Measurements from ENCODE around the gene ADARB2.
A peak's percentile ranks its signal among the peaks of the same experiment; 100 is the strongest.

Gene ADARB2

DNA sequence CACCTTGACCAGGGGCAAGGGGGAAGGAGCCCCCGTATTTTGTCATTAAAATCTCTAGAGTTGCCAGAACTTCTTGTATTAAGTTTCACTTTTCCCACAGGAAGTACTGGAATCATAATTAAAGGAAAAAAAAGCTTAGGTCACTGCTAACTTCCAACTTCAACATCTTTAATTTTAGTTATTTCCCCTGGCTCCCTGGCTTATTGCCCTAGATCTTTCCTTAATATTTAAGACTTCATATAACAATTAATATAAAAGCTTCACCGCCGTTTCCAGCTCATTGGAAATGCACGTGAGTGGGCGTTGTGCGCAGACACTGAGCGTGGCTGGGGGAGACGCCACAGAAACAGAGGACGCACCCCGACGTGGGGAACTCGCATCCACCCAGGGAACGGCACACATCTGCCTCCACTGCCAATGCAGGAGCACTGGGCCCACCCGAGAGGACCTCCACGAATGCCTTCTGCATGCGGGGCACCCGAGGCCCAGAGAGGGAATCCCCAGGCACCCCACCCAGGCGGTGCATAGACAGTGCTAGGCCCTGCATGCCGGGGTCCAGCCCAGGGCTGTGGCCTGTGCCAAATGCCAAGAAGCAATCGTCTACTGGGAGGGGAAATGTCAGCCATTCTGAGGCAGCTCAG lies 72.2 kb downstream of the ADARB2 start:
- ChIA-PET CTCF (no interaction called here), POLR2A (no interaction called here)
- TF ChIP-seq, protein P1, sequence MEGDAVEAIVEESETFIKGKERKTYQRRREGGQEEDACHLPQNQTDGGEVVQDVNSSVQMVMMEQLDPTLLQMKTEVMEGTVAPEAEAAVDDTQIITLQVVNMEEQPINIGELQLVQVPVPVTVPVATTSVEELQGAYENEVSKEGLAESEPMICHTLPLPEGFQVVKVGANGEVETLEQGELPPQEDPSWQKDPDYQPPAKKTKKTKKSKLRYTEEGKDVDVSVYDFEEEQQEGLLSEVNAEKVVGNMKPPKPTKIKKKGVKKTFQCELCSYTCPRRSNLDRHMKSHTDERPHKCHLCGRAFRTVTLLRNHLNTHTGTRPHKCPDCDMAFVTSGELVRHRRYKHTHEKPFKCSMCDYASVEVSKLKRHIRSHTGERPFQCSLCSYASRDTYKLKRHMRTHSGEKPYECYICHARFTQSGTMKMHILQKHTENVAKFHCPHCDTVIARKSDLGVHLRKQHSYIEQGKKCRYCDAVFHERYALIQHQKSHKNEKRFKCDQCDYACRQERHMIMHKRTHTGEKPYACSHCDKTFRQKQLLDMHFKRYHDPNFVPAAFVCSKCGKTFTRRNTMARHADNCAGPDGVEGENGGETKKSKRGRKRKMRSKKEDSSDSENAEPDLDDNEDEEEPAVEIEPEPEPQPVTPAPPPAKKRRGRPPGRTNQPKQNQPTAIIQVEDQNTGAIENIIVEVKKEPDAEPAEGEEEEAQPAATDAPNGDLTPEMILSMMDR (IDR thresholded peaks at IDR 0.05; ENCODE audit: control extremely low read depth, extremely low read depth, low read depth, missing control alignments), result no peak
- no peak for DNase-seq (ENCODE audit: extremely low spot score)

DNA sequence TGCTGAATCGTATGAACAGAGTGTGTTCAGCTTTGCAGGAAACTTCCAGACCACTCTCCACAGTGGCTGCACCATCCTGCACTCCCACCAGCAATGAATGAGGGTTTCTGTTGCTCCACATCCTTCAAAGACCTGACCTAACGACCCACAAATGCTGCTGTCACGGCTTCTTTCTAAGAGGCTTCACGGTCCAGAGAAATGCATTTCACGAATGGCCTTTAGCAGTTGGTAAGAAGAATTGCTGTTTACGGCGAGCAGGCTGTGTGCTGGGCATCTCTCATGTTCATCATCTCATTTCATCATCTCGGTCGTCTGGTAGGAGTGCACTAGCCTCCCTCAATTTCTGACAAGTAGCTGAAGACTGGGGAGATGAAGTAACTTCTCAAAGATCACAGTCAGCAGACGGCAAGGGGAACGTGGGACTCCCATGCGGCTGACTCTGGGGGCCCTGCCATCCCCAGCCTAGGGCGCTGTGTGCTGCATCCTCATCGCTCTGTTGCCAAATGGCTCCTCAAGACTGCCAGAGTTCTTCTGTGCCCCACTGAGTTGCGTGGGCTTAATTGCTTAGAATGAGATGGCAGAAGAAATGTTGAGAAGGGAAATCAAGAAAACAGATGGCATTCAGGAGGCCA lies 72.9 kb downstream of the ADARB2 start:
- ChIA-PET POLR2A (no interaction called here), CTCF (no interaction called here)
- DNase-seq (ENCODE audit: extremely low spot score), result no peak
- TF ChIP-seq, protein P1 (IDR thresholded peaks at IDR 0.05; ENCODE audit: control extremely low read depth, extremely low read depth, low read depth, missing control alignments), result no peak

DNA sequence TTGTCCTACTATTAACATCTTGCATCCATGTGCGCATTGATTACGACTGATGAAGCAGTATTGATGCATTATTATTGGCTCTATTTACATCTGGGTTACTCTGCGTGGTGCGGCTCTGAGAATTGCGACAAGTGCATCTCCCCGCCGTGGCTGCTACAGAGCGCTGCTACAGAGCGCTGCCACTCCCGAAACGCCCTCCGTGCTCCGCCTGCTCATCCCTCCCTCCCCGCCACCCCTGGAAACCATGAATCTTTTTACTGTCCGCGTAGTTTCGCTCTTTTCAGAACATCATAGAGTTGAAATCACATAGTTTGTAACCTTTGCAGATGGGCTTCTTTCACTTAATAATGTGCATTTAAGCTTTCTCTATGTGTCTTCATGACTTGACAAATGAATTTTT lies 74.1 kb downstream of the ADARB2 start:
- DNase-seq (ENCODE audit: extremely low spot score), result no peak
- TF ChIP-seq, protein P1 (IDR thresholded peaks at IDR 0.05; ENCODE audit: control extremely low read depth, extremely low read depth, low read depth, missing control alignments), result no peak
- POLR2A ChIA-PET, result no interaction called here
- CTCF ChIA-PET, result no interaction called here

DNA sequence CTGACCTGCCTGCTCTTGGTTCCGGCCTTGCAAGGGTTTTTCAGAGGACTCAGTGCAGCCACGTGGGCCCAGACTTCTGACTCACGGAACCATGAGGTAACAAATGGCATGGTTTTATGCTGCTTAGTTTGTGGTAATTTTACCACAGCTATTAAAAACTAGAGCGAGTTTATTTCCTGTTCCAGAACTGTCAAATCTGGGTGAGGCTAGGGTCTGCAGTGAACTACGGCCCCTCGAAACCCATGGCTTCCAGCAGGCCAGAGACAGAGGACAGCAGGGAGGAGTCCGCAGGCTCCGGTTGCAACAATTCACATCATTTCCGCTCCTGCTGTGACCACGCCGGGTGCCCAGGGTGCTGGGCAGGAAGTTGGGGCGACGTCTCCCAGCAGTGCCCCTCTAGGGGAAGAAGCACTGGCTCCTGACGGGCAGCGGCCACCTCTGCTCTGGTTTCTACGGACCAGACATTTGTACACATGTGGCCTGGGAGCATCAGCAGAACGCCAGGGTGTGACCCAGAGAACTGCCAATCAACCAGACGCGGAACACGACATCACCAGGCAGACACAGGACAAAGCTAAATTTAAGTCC lies 74.8 kb downstream of the ADARB2 start:
- ChIA-PET CTCF (no interaction called here), POLR2A (no interaction called here)
- no peak for DNase-seq (ENCODE audit: extremely low spot score)
- TF ChIP-seq, protein P1 (IDR thresholded peaks at IDR 0.05; ENCODE audit: control extremely low read depth, extremely low read depth, low read depth, missing control alignments), result no peak

DNA sequence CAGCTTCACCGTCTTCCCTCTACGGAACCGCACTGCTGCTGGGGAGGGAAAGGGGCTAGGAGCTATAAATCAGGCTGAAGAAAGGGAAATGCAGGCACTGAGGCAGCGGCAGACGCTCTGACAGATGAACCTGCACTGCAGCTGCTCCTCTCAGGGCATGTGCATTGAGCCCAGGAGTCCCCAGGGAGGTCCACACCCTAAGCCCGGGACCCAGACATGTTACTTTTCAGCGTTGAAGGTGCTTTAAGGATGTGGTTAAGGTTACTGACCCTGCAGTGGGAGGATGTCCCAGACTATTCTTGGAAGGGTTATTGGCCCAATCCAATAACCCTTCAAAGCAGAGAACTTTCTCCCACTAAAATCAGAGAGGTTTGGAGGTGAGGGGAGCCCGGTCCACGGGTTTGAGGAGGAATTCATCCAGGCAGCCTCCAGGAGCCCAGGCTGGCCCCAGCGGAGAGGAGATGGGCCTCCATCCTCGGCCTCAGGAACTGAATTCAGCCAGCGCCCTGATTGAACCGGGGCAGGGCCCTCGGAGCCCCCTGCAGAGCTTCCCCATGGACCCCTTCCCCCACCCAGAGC lies 75.4 kb downstream of the ADARB2 start:
- peak; percentile 46 for DNase-seq (ENCODE audit: extremely low spot score)
- ChIA-PET POLR2A (no interaction called here), CTCF (interaction anchor here (1.6 kb wide), 1 partner anchor 11 kb away, joined by 4 read pairs; no protein-coding TSS in a partner anchor)
- TF ChIP-seq, protein P1 (IDR thresholded peaks at IDR 0.05; ENCODE audit: control extremely low read depth, extremely low read depth, low read depth, missing control alignments), result no peak

DNA sequence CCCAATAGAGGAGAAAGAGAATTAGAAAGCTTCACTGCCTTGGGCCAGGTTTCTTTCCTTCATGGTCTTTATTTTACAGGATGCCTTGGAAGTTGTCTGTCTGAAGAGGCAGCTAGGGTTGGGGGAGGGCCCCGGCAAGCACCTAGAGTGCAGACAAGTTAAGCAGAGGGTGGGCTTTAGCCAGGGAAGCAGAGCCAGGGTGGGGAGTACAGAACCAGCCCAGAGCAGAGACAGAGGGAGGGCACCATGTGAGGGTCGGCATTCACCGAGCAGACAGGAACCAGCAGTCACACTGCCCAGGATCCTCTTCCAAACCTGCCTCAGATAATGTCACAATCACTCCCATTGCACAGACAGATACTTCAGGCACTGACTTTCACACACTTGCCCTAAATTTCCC lies 75.9 kb downstream of the ADARB2 start:
- DNase-seq (ENCODE audit: extremely low spot score), result no peak
- CTCF ChIA-PET, result interaction anchor here (1.6 kb wide), 1 partner anchor 10 kb away, joined by 4 read pairs; no protein-coding TSS in a partner anchor
- POLR2A ChIA-PET, result no interaction called here
- TF ChIP-seq, protein P1 (IDR thresholded peaks at IDR 0.05; ENCODE audit: control extremely low read depth, extremely low read depth, low read depth, missing control alignments), result no peak

All from GM10248 (cell line).